ENCODE results near the gene MOCS3. TPM values are rescaled to one million over a fixed set of nuclear protein-coding genes. Genes with fewer than 3 reads are reported as not detected.

The MOCS3 gene, protein sequence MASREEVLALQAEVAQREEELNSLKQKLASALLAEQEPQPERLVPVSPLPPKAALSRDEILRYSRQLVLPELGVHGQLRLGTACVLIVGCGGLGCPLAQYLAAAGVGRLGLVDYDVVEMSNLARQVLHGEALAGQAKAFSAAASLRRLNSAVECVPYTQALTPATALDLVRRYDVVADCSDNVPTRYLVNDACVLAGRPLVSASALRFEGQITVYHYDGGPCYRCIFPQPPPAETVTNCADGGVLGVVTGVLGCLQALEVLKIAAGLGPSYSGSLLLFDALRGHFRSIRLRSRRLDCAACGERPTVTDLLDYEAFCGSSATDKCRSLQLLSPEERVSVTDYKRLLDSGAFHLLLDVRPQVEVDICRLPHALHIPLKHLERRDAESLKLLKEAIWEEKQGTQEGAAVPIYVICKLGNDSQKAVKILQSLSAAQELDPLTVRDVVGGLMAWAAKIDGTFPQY
- 5.8 and 6.4 TPM in 2 replicates for total RNA-seq (2014; rRNA removed; shearing (Covaris generic))

- peak; percentile 87 for DNase-seq (ENCODE audit: low spot score)
Observed at GRCh38 chr20:50958615-50959542, at the start of gene MOCS3. MOCS3 (plus strand) TSS chr20:50958818; CDS start chr20:50958843, 25 bp downstream.

GRCh38 chr20:50909413-50909812 lies 49.2 kb upstream of the MOCS3 start:
- DNase-seq (ENCODE audit: low spot score): no peak

DNA sequence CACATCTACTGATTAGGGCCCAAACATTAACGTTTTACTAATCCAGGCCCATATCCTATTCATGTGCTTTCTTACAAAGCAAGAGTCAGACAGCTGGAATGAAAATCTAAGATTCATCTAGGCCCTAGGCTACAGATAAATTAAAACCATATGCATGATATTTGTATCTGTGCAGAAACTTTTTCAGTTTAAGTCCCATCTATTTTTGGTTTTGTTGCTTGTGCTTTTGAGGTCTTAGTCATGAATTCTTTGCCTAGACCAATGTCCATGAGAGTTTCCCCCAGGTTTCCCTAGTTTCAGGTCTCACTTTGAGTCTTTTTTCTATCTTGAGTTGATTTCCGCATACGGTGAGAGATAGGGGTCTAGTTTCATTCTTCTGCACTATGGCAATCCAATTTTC lies 47.6 kb upstream of the MOCS3 start:
- DNase-seq (ENCODE audit: low spot score): no peak

- no peak for DNase-seq (ENCODE audit: low spot score)
Observed at GRCh38 chr20:50911716-50912115, 46.9 kb upstream of the MOCS3 start.

- DNase-seq (ENCODE audit: low spot score): no peak
Observed at GRCh38 chr20:50913690-50914375, 44.8 kb upstream of the MOCS3 start.

DNA sequence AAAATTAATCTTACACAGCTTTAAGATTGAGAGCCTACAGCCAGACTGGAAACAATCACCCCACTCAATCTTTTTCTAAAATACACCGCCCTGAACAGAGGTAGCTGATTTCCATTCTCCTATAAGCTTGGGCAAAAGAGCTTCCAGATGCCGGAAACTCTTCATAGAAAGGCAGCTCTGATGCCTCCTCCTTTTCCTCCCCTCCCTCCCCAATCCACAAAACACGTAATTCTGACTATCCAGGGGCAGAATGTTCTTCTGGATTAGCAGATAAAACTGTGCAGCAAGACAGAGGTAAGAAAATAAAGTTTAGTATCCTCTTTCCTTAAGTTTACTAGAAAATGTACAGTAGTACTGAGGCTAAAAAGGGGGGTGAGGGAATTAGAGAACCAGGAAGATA lies 43.2 kb upstream of the MOCS3 start:
- DNase-seq (ENCODE audit: low spot score): no peak

DNA sequence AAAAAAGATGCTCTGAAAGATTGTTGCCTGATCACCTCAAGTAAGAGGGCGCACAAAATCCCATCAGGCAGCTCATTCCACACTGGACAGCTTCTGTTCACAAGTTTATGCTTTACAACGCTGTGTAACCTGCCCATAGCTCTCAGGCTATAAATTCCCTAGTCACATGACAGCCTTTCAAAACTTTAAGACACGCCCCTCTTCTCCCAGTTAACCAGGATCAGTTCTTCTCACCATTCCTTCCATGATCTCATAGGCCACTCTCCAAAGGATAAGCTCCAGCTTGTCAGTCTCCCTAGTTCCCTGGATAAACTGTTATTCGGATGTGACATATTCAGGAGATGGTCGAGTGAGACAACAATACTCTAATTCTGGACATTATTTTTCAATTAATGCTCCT lies 42.4 kb upstream of the MOCS3 start:
- peak; percentile 29 for DNase-seq (ENCODE audit: low spot score)

- no peak for DNase-seq (ENCODE audit: low spot score)
Observed at GRCh38 chr20:50916934-50917333, 41.7 kb upstream of the MOCS3 start.

- no peak for DNase-seq (ENCODE audit: low spot score)
Observed at GRCh38 chr20:50918403-50918802, 40.2 kb upstream of the MOCS3 start.

GRCh38 chr20:50919567-50919966 lies 39.1 kb upstream of the MOCS3 start:
- DNase-seq (ENCODE audit: low spot score): peak; percentile 17

DNA sequence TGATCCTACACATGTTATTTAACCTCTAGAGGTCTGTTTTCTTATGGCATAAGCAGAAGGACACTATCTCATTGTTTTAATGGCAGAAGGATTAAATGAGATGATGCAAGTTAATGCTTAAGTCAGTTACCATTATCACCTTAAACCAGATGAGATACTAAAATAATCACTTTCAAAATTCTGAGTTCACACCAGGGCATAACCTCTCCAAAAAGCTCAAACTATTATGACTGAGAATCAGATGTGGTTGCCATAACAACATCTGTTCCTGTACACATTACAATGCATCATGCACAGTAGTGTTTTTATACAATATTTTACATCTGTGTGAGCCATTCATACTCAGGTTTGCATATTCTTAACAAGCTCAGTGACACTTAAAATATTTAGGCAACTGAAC lies 37.6 kb upstream of the MOCS3 start:
- no peak for DNase-seq (ENCODE audit: low spot score)

DNA sequence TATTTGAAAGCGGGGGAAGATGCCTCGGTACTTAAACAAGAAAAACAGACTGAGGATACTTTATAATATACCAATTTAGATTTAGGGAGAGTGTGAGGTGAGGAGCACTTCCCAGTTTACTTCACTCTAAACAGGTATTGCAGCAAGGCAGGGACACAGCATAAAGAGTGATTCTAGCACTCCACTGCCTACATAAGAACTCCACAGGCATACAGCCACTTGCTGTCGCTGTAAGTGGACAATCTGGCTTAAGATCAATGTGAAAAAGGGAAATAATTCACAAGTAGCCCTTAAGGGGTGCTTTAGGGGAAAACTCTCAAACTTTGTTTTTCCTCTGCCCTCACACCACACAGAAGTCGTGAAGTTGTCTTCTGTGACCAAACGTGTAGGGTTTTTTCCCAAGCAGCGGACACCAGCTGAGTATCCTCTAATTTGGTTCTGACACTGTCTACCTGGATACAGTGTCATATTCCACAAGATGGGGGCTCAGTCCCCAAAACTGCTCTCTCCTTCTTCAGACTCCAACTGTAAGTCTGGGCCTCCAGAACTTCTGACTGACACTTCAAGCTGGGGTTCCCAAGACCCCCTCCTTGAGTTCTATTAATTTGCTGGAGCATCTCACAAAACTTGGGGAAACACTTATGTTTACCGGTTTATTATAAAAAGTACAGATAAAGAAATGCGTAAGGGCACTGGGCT lies 36.7 kb upstream of the MOCS3 start:
- no peak for DNase-seq (ENCODE audit: low spot score)

- DNase-seq (ENCODE audit: low spot score): no peak
Observed at GRCh38 chr20:50924261-50924920, 34.2 kb upstream of the MOCS3 start.

DNA sequence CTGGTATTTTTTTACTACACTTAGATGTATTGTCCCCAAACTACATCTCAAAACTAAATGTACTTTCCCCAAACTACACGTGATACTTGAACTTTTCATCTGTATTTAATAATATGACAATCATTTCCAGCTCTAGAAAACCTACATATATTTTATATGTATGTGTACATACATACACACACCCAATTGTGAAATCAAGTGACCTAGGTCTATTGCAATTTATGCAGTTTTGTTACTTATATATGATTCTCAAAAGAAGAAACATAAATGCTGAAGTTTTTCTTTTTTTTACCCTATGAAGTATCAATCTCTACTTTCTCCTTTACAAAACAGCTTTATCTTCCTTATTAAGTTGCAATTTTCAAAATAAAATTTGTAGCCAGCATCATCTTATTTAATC lies 32.1 kb upstream of the MOCS3 start:
- DNase-seq (ENCODE audit: low spot score): no peak

DNA sequence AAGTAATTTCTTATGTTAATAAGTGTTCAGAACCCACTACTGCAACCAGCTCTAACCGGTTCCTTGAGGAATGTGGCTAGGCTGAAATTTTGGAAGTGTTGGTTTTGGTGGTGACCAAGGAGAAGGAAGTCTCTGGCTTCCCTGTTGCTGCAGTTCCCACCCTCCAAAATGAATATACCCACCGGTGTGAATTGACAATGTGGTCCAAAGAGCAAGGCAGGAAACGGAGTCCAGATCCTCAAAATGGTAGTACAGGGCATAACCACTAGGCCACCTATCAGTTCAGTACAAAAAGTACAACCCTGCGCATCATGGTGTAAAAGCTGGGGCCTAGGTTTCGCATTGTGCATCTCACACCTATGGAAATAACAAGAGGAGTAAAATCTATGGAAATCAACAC lies 30.1 kb upstream of the MOCS3 start:
- DNase-seq (ENCODE audit: low spot score): no peak

DNA sequence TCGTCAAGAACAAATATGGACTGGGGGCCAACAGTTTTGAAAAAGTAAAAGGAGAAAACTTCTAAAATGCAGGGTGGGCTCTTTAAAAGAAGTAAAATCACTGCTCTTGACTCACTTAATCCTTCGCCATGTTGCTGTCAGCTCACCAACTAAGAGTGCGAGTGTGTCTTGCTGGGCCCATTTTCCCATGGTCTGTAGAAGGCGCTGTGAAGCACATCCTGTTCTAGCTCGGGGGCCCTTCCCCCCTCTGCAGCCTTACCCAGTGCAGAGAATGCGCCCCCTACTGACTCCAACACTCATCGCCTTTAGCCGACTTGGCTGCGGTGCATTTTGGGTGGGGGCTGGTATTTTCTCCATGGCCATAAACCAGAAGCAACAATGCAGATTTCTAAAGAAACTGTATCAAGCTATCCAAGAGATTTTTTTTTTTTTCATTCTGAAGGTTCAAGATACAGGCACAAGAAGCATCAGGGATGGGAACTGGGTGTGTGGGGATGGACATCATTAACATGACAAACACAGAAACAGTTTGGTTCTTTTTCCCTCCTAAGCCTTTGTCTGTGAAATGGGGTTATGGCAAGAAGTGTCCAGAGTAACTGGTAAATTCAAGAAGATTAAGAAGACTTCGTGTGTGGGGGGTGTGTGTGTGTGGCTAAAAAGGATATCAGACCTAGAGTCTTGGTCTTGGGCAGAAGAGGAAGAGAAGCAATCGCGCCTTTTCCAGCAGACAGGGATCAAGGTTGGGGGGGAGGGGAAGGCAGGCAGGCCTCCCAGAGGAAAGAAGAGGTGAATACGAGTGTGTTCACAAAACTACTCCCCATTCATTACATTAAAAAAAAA lies 29.1 kb upstream of the MOCS3 start:
- DNase-seq (ENCODE audit: low spot score): peak; percentile 96

DNA sequence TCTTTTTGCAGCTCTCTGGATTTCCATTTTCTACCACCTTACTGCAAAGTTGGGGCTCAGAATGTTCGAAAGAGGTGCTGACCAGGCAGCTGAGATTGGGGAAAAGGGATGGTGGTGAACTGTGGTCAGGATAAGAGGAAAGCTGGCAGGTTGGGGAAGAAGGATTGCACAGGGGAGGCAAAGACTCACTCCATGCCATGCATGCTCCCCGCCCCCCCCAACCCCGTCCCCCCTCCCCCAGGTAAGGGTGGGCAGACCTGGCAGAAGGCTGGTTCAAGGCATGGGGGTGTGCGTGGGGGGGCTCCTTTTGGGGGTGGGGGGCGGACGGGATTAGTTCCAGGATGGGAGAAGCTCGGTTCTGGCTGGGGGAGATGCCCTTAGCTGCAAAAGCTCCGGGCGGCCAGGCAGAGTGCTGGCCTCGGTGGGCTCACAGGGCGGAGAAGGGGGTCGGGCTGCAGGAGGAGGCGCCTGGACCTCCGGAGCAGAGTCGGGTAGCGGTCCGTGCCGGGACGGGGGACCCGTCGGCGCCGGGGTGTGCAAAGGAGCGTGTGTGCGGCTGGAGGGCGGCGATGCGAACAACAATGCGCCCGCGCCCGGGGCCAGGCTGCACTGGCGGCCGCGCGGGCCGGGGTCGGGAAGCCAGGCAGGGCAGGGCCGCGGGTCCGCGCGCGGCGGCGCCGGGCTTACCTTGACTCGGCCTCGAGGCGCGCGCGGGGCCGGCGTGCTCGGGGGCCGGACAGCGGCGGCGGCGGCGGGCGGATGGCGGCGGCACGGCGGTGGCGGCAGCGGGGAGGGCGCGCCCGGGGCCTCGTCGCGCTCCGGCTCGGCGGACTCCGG lies 28.3 kb upstream of the MOCS3 start:
- DNase-seq (ENCODE audit: low spot score): no peak

DNA sequence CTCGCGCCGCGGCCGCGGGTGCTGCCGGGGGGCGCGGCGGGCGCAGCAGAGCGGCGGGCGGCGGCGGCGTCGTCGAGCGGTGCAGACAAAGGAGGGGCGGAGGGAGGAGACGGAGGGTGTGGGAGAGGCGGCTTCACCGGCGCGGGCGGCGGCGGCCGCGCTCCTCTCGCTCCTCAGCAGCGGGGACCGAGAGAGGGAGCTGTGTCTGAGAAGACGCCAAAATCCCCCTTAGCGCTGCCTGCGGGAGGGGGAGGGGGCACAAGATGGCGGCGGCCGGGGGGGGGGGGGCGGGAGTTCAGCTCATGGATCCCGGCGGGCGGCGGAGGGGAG lies 27.7 kb upstream of the MOCS3 start:
- no peak for DNase-seq (ENCODE audit: low spot score)

Measured in H4 (cell line).